GM18517 (cell line): ENCODE measurements around the gene ARFGAP1.
"Not testable (repeated sequence)": the region's sequence is repeated elsewhere in the genome, so short reads cannot be mapped to it uniquely, and the experiment has no call there.

Experiments used
- ATAC-seq: cut with Tn5 transposase; IDR thresholded peaks from one replicate; pipeline ENCODE4 v1.9.1; 2021; ENCODE audit warnings: mild to moderate bottlenecking, moderate library complexity; ENCODE audit not compliant: unreplicated experiment

ARFGAP1 gene

DNA sequence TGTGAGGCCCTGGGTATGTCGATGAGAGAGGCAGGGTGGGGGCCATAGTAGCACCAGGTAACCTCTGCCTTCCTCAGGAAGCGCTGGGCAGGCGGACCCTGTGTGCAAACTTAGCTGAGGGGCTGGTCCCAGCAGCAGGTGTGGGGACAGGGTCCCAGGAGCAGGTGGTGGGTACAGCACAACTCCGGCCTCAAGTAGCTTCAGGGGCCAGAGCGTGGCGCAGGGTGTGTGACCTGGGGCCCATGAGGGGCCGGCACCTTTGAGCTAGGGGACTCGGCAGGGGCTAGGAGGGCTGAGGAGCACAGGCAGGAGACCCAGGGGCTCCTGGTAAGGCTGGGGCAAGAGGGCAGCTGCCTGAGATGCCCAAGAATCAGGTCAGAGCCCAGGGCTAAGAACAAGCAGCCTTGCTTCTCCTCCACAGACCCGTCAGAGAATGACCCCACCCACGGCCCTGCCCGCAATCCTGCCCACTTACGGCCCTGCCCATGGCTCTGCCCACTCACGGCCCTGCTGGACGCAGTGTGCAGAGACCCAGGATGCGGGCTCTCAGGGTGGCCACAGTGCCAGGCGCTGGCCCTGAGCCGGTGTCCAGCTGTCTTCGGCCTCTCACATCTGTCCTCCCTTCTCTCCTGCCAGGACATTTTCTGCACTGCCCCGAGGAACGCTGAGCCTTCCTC lies 57.6 kb downstream of the ARFGAP1 start:
- ATAC-seq, result no peak

DNA sequence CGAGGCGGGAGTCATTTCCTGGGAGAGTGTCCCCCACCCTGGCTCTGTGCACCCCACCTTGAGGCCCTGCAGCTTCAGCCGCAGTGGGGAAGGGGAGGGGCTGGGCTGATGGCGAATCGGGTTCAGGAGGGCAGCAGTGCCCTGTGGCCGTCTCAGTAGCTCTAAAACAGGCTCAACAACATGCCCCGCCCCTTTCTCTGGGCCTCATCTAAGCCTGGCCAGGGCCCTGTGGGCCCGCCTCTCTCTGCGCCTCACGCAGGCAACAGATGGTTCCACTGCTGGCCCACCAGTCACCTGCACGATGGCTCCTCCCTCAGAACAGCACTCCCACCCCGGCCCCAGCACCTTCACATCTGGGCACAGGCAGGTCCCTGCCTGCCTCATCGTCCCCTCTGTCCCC lies 58.3 kb downstream of the ARFGAP1 start:
- no peak for ATAC-seq

DNA sequence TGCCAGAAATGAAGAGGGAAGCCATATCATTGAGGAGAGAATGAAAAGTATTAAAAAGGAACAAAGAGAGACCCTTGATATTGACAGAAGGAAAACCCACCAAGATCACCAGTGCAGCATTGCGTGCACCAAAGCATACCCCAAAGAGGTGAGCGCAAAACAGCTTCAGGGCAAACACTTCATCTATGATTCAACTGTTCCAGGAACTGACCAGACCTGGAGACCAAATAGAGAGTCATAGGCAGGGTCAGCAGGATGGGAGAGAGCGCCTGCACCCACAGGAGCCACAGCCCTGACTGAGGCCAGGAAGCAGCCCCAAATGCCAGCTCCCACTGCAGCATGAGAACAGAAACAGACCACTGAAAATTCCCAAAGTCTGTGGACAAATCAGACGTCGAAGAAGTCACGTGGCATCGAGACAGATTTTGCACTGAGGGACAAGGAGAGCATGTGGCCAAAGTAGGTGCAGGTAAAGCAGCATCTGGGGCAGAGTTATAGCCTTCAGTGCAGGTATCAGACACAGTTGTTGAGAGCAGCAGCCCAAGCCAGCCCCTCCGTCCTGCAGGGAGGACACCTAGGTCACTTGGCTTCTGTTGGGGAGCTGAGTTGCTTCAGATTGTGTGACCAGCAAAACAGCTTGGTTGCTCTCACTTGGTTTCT lies 59.3 kb downstream of the ARFGAP1 start:
- no peak for ATAC-seq

DNA sequence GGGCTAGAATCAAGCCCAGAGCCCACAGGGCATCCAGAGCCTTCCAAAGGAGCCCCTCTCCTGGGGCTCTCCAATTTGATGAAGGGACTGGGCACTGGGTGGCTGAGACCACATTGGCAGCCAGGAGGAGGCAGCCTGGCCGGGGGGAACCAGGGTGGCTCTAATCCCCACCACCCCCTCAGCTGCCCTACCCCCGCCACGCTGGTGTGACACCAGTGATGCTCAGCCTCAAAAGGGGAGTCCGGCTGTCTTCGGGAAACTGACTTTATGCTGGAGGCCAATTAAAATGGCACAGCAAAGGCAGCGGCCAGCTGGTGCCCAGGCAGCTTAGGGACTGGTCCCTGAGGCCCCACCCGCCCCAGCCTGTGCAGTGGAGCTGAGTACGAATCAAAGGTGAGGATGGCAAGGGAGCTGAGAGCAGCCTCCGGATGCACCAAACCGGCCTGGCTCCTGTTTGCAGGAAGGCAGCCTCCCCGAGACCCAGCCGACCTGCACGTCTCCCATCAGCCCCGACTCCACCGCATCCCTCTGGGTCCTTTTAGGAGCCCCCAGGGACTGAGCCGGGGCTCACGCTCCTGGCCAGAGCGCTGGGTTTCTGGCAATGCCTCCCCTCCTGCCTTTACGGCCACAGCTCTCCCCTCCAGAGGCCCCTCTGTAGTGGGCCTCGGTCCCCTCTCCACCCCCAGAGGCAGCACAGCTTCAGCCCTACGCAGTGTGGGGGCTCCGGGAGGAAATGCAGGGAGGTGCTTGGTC lies 60.1 kb downstream of the ARFGAP1 start:
- ATAC-seq, result no peak

DNA sequence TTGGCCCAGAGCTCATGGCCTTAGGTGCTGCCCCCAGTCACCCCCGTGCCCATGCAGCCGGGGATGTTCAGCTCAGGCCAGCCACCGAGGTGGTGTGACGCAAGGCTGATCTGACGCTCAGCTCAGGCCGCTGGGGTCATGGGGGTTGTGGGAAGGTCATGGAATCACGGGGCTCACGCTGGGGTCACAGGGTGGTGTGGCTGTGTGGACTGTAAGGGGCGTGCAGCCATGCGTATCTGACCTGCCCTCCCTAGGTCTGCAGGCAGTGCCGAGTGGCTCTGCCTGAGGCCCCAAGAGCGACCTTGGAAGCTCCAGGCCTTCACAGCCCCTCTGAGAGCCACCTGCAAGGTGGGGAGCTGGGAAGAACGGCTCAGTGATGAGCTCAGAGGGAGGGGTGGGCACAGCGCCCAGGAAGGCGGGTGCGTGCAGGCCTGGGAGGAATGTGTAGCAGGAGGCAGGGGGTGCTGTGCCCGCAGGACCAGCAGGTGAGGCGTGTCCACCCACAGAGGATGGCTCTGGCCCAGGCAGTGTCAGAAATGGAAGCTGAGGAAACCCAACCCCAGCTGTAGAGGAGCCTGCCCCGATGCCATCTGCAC lies 60.7 kb downstream of the ARFGAP1 start:
- ATAC-seq, result no peak

DNA sequence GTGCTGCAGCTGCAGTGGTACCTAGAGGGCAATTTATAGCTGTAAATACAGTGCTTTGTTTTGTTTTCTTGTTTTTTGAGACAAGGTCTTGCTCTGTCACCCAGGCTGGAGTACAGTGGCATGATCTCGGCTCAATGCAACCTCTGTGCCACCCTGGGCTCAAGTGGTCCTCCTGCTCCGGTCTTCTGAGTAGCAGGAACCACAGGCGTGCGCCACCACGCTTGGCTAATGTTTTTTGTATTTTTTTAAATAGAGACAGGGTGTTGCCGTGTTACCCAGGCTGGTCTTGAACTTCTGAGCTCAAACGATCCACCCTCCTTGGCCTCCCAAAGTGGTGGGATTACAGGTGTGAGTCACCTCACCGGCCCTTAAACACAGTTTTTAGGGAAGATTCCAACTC lies 61.7 kb downstream of the ARFGAP1 start:
- no peak for ATAC-seq

DNA sequence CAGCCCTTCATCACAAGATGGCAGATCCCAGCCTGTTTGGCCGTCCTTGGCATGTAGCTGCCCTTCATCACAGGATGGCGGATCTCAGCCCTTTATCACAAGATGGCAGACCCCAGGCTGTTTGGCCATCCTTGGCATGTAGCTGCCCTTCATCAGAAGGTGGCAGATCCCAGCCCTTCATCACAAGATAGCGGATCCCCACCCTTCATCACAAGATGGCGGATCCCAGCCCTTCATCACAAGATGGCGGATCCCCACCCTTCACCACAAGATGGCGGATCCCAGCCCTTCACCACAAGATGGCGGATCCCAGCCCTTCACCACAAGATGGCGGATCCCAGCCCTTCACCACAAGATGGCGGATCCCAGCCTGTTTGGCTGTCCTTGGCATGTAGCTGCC lies 62.4 kb downstream of the ARFGAP1 start:
- ATAC-seq, result not testable (repeated sequence)

DNA sequence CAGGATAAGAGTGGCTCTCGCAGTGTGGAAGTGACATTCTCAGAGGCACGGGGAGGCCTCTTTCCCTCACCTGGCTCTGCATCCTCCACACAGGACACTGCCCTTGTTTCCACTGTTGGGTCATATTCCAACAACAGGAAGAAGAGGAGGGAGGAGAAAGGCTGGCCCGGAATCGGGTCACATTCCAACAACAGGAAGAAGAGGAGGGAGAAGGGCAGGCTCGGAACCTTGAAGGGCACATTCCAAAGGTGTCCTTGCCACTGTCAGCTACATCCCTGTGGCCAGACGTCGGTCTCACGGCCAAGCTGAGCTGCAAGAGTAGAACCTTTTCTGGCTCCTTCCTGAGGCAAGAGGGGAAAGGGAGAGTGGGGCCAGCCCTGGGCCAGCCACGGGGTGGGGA lies 63.1 kb downstream of the ARFGAP1 start:
- ATAC-seq, result no peak

DNA sequence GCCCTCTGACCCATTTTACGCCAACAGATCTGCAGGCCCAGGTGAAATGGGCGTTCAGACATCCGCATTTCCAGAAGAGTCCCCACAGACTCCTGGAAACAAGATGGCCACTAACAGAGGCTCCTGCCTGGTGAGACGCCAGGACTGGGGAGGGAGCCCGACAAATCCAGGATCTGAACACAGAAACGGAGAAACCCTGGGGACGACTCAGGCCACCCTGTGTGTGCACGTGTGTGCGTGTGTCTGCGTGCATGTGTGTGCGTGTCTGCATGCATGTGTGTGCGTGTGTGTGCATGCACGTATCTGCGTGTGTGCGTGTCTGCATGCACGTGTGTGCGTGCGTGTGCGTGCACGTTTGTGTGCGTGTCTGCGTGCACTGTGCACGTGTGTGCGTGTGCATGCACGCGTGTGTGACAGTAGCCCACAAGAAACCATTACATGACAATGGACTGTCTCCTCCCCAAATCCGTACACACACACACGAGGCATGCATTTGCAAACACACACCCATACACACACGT lies 63.7 kb downstream of the ARFGAP1 start:
- ATAC-seq, result no peak

DNA sequence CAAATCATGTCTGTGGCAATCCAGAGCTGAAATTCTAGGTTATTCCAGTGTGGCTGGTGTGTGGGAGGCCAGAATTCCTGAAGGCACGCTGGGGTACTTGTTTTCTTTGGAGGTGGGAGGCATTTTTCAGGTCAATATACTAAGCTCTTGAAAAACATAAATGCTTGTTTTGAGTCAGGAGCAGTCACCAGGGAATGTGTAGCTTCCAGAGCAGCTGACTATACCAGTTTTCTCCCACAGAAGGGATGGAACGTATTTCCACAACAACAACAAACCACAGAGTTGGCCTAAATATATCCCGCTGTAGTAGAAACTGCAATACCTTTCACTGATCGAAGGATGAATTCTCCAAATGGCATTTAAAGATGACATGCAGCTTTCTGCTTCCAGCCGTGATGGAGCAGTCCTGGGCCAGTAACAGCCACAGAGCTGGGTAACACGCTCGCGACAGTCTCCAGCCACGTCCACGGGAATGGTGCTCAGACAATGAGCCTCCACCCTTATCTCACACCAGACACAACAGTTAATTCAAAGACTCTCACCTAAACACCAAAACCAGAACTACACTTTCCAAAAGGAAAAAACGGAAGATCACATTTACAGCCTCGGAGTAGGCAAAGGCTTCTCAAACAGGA lies 65.3 kb downstream of the ARFGAP1 start:
- ATAC-seq, result no peak
